SU-DHL-6 (cell line): Measurements from ENCODE around the gene SLC24A3.

Experiments used
- H2AFZ ChIP-seq: fragments of 200-600 bp; sonication (generic); 2 replicates; pipeline ENCODE4 v1.6.1; 2014; ENCODE audit warnings: low read depth, mild to moderate bottlenecking, moderate library complexity, mixed read lengths, antibody characterized with exemption, low read length; ENCODE audit not compliant: severe bottlenecking
- H3F3A ChIP-seq: fragments of 200-600 bp; shearing (Covaris generic); 2 replicates; pipeline ENCODE4 v1.6.0; 2016; ENCODE audit warnings: antibody characterized with exemption, mild to moderate bottlenecking; ENCODE audit not compliant: insufficient read depth
- H3K27ac ChIP-seq: fragments of 200-600 bp; sonication (generic); 2 replicates; pipeline ENCODE4 v1.5.1; 2016; ENCODE audit warnings: low read depth, mild to moderate bottlenecking, low read length, moderate library complexity, mixed read lengths
- H3K27me3 ChIP-seq: fragments of 200-600 bp; sonication (generic), shearing (Covaris generic); 2 replicates; pipeline ENCODE4 v1.6.0; 2014; ENCODE audit warnings: mild to moderate bottlenecking, low read length
- H3K36me3 ChIP-seq: fragments of 200-600 bp; sonication (generic); 2 replicates; pipeline ENCODE4 v1.6.1; 2014; ENCODE audit warnings: mild to moderate bottlenecking, low read length, mixed read lengths
- H3K4me2 ChIP-seq: fragments of 300-600, 200-600 bp; shearing (Covaris generic), sonication (generic); 2 replicates; pipeline ENCODE4 v1.6.0; 2014; ENCODE audit warnings: low read length, low read depth, mild to moderate bottlenecking; ENCODE audit not compliant: poor library complexity, severe bottlenecking
- H3K4me3 ChIP-seq: fragments of 200-600 bp; sonication (generic); 2 replicates; pipeline ENCODE4 v1.5.1; 2014; ENCODE audit warnings: antibody characterized with exemption, low read length, mild to moderate bottlenecking, mixed read lengths; ENCODE audit not compliant: insufficient read depth, poor library complexity, severe bottlenecking
- H3K79me2 ChIP-seq: fragments of 200-600 bp; sonication (generic); 2 replicates; pipeline ENCODE4 v1.6.1; 2014; ENCODE audit warnings: mild to moderate bottlenecking, low read length, moderate library complexity; ENCODE audit not compliant: insufficient read depth
- H3K9ac ChIP-seq: fragments of 200-600 bp; sonication (generic); 2 replicates; pipeline ENCODE4 v1.7.0; 2014; ENCODE audit warnings: mild to moderate bottlenecking, low read length
- H3K9me2 ChIP-seq: fragments of 200-600 bp; sonication (generic); replicated peaks from 2 replicates; pipeline ENCODE4 v1.6.1; 2014; ENCODE audit warnings: low read length; ENCODE audit not compliant: insufficient read depth
- H3K9me3 ChIP-seq: fragments of 200-600 bp; sonication (generic); 2 replicates; pipeline ENCODE4 v1.6.1; 2014; ENCODE audit warnings: low read length, mixed read lengths; ENCODE audit not compliant: insufficient read depth
- H4K20me1 ChIP-seq: fragments of 200-600 bp; sonication (generic); 2 replicates; pipeline ENCODE4 v1.6.1; 2014; ENCODE audit warnings: low read depth, mild to moderate bottlenecking, antibody characterized with exemption, low read length, moderate library complexity, mixed read lengths
- EZH2phosphoT487 ChIP-seq: fragments of 200-600 bp; sonication (generic), shearing (Covaris generic); conservative IDR thresholded peaks from 2 replicates; pipeline ENCODE4 v1.6.1; 2018; ENCODE audit warnings: mild to moderate bottlenecking, antibody characterized with exemption, low read length, moderate library complexity, mixed read lengths
- TF ChIP-seq, protein P1 (sequence below): fragments of 200-600 bp; sonication (generic); IDR thresholded peaks from one replicate; pipeline ENCODE4 v1.5.1; 2017; ENCODE audit warnings: antibody characterized with exemption, mild to moderate bottlenecking, low read length, moderate library complexity; ENCODE audit not compliant: insufficient read depth, poor library complexity, severe bottlenecking

SLC24A3 gene

GRCh38 chr20:19295076-19295475, 82.6 kb downstream of the SLC24A3 start:
- Histone ChIP-seq H3F3A (no peaks in the 10 kb centered on the region), H3K4me2 (no peak overlapping the region), H4K20me1 (no peaks in the 10 kb centered on the region), H3K79me2 (no peaks in the 10 kb centered on the region), H3K9me3 (no peaks in the 10 kb centered on the region), H3K9ac (no peak overlapping the region), H3K9me2 (0 out of 2 replicates have a peak, but pooled peaks cover 4% of the 10 kb centered on the region), H3K27me3 (no peaks in the 10 kb centered on the region), H2AFZ (no peak overlapping the region), H3K36me3 (no peaks in the 10 kb centered on the region), H3K4me3 (no peak overlapping the region), H3K27ac (no peak overlapping the region)
- TF ChIP-seq, protein P1, sequence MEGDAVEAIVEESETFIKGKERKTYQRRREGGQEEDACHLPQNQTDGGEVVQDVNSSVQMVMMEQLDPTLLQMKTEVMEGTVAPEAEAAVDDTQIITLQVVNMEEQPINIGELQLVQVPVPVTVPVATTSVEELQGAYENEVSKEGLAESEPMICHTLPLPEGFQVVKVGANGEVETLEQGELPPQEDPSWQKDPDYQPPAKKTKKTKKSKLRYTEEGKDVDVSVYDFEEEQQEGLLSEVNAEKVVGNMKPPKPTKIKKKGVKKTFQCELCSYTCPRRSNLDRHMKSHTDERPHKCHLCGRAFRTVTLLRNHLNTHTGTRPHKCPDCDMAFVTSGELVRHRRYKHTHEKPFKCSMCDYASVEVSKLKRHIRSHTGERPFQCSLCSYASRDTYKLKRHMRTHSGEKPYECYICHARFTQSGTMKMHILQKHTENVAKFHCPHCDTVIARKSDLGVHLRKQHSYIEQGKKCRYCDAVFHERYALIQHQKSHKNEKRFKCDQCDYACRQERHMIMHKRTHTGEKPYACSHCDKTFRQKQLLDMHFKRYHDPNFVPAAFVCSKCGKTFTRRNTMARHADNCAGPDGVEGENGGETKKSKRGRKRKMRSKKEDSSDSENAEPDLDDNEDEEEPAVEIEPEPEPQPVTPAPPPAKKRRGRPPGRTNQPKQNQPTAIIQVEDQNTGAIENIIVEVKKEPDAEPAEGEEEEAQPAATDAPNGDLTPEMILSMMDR: no peak
- TF ChIP-seq EZH2phosphoT487: no peak

DNA sequence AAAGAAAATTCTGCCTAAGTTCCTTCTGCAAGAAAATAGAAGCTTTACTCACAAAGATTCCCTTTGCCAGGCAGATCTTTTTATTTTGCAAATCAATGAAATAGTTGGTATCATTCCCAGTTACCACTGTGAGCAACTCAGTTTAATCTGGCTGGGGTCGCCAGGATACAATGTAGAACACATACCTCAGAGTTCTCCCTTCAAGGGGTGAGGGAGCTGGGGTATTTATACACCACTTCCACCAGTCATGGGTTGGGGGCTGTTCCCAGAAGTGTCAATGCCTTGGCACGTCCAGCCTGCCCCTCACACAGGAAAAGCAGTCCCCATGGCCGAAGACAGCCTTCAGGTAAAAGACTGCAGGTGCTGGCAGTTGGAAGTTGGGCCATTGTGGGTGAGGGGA, 86.2 kb downstream of the SLC24A3 start:
- no peak for TF ChIP-seq EZH2phosphoT487
- TF ChIP-seq, protein P1: no peak
- no peaks in the 10 kb centered on the region for H3F3A ChIP-seq

DNA sequence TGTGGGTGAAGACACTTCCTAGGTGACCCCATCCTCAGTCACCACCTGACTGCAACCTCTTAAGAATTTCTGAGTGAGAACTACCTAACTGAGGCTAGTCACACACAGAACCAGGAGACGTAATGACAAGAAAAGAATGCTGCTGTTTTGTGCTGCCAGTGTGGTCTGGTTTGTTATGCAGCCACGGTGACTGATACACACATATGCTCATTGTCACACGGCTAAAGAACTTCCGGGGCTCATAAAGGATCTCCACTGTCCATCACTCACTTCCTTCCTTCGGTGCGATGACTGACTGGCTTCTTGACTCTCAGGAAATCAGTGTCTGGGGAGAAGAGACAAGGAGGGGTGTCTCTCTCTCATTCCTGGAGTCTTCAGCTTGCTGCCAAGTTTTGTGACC, 88.0 kb downstream of the SLC24A3 start:
- no peaks in the 10 kb centered on the region for H3K36me3 ChIP-seq
- H2AFZ ChIP-seq: no peak overlapping the region
- H3F3A ChIP-seq: no peaks in the 10 kb centered on the region
- no peaks in the 10 kb centered on the region for H3K27me3 ChIP-seq
- 0 out of 2 replicates have a peak, but pooled peaks cover 4% of the 10 kb centered on the region for H3K9me2 ChIP-seq
- no peaks in the 10 kb centered on the region for H4K20me1 ChIP-seq
- no peak overlapping the region for H3K9ac ChIP-seq
- H3K27ac ChIP-seq: no peak overlapping the region
- H3K79me2 ChIP-seq: no peaks in the 10 kb centered on the region
- H3K4me3 ChIP-seq: no peak overlapping the region
- no peaks in the 10 kb centered on the region for H3K9me3 ChIP-seq
- no peak overlapping the region for H3K4me2 ChIP-seq
- TF ChIP-seq EZH2phosphoT487: no peak
- TF ChIP-seq, protein P1: no peak

More for the DNA sequence above, 86.2 kb downstream of the SLC24A3 start:
- no peak overlapping the region for H2AFZ ChIP-seq
- no peak overlapping the region for H3K9ac ChIP-seq
- H3K4me2 ChIP-seq: no peak overlapping the region
- H3K9me2 ChIP-seq: 0 out of 2 replicates have a peak, but pooled peaks cover 4% of the 10 kb centered on the region
- no peaks in the 10 kb centered on the region for H3K36me3 ChIP-seq
- H3K9me3 ChIP-seq: no peaks in the 10 kb centered on the region
- no peaks in the 10 kb centered on the region for H3K79me2 ChIP-seq
- H3K4me3 ChIP-seq: no peak overlapping the region
- no peak overlapping the region for H3K27ac ChIP-seq
- no peaks in the 10 kb centered on the region for H4K20me1 ChIP-seq
- H3K27me3 ChIP-seq: no peaks in the 10 kb centered on the region
